ENCODE data around the gene GFER. TPM values are rescaled to one million over a fixed set of nuclear protein-coding genes. Genes with fewer than 3 reads are reported as not detected.

The GFER gene
- total RNA-seq, 2 experiments from 2014 or later, result 33.5 to 33.9 TPM

DNA sequence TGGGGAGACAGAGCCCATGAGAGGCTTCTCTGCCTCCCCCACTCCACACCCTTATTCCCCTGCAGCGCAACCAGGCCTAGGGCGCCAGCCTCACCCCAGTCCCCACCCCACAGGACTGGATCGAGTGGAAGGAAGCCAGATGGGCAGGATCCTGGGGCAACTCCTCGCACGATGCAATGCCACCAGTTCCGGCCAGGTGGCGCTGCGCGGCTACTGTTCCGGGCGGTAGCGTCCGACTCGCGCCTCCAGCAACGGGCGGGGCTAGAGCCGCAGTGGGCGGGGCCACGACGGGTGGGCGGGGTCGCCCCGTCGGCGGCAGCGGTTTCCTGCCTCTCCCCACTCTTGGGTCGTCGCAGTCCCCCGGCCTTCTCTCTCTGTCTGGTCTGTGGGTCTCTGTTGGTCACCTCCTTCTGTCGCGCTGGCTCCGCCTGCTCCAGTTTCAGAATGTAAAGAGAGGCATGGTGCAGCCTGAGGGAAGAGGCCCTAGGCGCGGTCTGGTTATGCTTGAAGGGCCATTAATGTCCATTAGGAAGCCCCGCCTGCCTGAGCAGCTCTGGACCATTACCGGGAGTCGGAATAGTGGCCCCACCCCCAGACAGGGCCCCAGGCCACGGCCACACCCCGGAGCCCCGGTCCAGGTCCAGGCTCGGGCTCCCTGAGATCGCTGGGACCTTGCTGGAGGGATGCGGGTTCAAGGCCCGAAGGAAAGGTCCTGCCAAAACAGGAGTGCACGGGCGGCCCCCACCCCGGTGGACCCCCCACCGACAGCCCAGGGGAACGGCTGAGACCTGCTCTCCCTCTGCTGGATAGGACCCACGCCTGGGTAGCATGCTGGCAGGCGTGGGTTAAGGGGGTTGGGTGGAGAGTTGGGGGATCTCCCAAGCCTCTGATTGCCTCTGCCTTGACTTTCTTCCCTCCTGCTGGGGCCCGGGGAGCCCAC is 39.4 kb downstream of the GFER start:
- peak overlapping the region; percentile 49 for H3K4me3 Mint-ChIP-seq
- DNase-seq (peak; percentile 95), ATAC-seq (peak; percentile 89)
- TF ChIP-seq, protein P1, sequence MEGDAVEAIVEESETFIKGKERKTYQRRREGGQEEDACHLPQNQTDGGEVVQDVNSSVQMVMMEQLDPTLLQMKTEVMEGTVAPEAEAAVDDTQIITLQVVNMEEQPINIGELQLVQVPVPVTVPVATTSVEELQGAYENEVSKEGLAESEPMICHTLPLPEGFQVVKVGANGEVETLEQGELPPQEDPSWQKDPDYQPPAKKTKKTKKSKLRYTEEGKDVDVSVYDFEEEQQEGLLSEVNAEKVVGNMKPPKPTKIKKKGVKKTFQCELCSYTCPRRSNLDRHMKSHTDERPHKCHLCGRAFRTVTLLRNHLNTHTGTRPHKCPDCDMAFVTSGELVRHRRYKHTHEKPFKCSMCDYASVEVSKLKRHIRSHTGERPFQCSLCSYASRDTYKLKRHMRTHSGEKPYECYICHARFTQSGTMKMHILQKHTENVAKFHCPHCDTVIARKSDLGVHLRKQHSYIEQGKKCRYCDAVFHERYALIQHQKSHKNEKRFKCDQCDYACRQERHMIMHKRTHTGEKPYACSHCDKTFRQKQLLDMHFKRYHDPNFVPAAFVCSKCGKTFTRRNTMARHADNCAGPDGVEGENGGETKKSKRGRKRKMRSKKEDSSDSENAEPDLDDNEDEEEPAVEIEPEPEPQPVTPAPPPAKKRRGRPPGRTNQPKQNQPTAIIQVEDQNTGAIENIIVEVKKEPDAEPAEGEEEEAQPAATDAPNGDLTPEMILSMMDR (IDR thresholded peaks at IDR 0.05), result peak; percentile 97
- no peak overlapping the region for H3K27ac Mint-ChIP-seq
- intact Hi-C loops (cut with micrococcal nuclease), result loop anchor here (2.0 kb wide), 1 partner anchor 117 kb away; no protein-coding TSS in a partner anchor
- peaks cover 4% of the 10 kb centered on the region for H3K36me3 Mint-ChIP-seq (ENCODE audit: low read depth)
- ChIA-PET CTCF (interaction anchor here (0.7 to 3.8 kb wide), 12 partner anchors 10 to 236 kb away, joined by 3 to 46 read pairs (median 7); partner anchors contain the start of genes NTHL1, PKD1 and TSC2), POLR2A (interaction anchor here (0.7 to 2.4 kb wide), 9 partner anchors 14 to 131 kb away, joined by 3 to 12 read pairs (median 3); partner anchors contain the start of genes NTHL1, RPS2, TRAF7 and TSC2)
- peaks cover 29% of the 10 kb centered on the region for H3K27me3 Mint-ChIP-seq
- H3K9me3 Mint-ChIP-seq, result no peaks in the 10 kb centered on the region
- peaks cover 24% of the 10 kb centered on the region for H3K4me1 Mint-ChIP-seq (ENCODE audit: low read depth)

DNA sequence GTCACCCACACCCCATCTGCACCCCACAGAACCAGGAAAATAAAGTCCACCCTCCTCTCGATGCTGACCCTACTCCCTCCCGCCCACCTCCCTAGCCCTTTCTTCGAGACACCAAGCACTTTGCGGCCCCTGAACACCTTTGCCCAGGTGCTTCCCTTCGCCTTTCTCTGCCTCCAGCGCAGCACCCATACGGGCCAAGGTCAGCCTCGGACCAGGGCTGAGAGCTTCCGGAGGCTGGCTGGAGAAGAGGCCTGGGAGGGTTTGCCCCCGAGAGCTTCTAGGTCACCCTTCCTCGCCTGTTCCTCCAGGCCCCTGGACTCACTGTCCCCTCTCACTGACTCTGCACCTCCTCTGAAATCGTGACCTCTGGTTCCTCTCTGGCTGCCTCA is 40.0 kb downstream of the GFER start:
- intact Hi-C loops (cut with micrococcal nuclease), result no loop called here
- no peak overlapping the region for H3K27ac Mint-ChIP-seq
- peaks cover 26% of the 10 kb centered on the region for H3K27me3 Mint-ChIP-seq
- H3K4me3 Mint-ChIP-seq, result no peak overlapping the region
- ChIA-PET CTCF (interaction anchor here (1.5 to 3.8 kb wide), 2 partner anchors 116 to 131 kb away, joined by 3 to 46 read pairs; partner anchors contain the start of gene TRAF7), POLR2A (interaction anchor here (1.0 to 2.4 kb wide), 3 partner anchors 15 to 129 kb away, joined by 3 to 12 read pairs (median 4); no protein-coding TSS in a partner anchor)
- TF ChIP-seq, protein P1 (IDR thresholded peaks at IDR 0.05), result no peak
- H3K9me3 Mint-ChIP-seq, result no peaks in the 10 kb centered on the region
- no peak for DNase-seq
- peaks cover 4% of the 10 kb centered on the region for H3K36me3 Mint-ChIP-seq (ENCODE audit: low read depth)
- no peak for ATAC-seq
- H3K4me1 Mint-ChIP-seq (ENCODE audit: low read depth), result peaks cover 24% of the 10 kb centered on the region

DNA sequence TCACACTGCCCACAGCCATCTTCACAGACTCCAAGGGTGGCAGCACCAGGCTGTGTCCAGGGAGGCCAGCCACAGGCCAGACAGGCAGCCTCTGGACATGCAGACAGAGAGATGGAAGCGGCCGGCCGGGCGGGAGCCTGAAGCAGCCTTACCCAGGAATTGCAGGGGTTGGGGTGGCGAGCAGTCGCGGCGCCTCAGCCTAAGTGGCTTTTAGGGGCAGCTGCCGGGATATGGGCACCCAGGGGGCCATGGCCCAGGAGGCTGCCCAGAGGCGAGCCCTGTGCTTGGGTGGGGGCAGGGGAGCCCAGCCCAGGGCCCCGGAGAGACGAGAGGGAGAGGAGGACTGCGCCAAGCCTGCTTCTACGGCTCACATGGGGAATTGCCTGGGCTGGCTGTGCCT is 41.3 kb downstream of the GFER start:
- Mint-ChIP-seq H3K27me3 (peaks cover 25% of the 10 kb centered on the region), H3K36me3 (ENCODE audit: low read depth) (peaks cover 4% of the 10 kb centered on the region), H3K27ac (no peak overlapping the region), H3K4me3 (no peak overlapping the region), H3K4me1 (ENCODE audit: low read depth) (peaks cover 24% of the 10 kb centered on the region), H3K9me3 (no peaks in the 10 kb centered on the region)
- ATAC-seq (no peak), DNase-seq (no peak)
- TF ChIP-seq, protein P1 (IDR thresholded peaks at IDR 0.05), result no peak
- intact Hi-C loops (cut with micrococcal nuclease), result no loop called here
- ChIA-PET POLR2A (interaction anchor here (1.3 kb wide), 1 partner anchor 16 kb away, joined by 4 read pairs; no protein-coding TSS in a partner anchor), CTCF (interaction anchor here (1.5 to 3.8 kb wide), 3 partner anchors 9 to 130 kb away, joined by 3 to 46 read pairs (median 5); partner anchors contain the start of gene TRAF7)

DNA sequence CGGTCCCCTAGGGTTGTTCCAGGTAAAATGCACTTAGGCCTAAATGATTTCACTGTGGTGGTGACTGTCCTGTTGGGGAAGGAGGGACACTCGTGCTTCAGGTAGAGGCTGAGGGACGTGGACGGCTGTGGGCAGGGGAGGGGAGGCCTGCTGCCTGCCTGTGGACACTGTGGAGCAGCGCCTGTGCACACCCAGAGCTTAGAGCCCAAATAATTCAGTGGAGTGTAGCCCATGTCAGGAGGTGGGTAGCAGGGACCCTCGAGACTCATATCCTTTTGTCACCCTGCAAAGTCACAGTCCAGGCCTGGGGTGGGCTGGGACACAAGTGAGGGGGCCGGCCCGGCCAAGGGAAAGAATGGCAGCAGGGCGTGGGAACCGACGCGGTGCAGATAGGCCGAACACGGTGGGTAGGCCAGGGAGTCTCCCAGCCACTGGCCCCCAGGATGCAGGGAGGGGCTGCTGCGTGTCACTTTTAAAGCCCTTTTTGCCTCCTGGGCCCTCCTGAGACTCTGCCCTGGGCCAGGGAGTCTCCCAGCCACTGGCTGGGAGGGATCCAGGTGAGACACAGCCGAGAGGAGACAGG is 42.0 kb downstream of the GFER start:
- intact Hi-C loops (cut with micrococcal nuclease), result no loop called here
- ChIA-PET POLR2A (no interaction called here), CTCF (interaction anchor here (1.6 to 2.4 kb wide), 2 partner anchors 10 to 114 kb away, joined by 5 to 11 read pairs; no protein-coding TSS in a partner anchor)
- Mint-ChIP-seq H3K4me3 (peak overlapping the region; percentile 15), H3K9me3 (no peaks in the 10 kb centered on the region), H3K36me3 (ENCODE audit: low read depth) (peaks cover 4% of the 10 kb centered on the region), H3K27me3 (peaks cover 19% of the 10 kb centered on the region), H3K27ac (no peak overlapping the region), H3K4me1 (ENCODE audit: low read depth) (peaks cover 18% of the 10 kb centered on the region)
- DNase-seq, result no peak
- TF ChIP-seq, protein P1 (IDR thresholded peaks at IDR 0.05), result no peak
- ATAC-seq, result no peak
